Esophagus (tissue), 2 donors: ENCODE data around the gene DNHD1. TPM values are rescaled to one million over a fixed set of nuclear protein-coding genes. Genes with fewer than 3 reads are reported as not detected.

Experiments used
- H3K27ac ChIP-seq, 2 donors: one replicate each; pipeline ENCODE4 v1.5.1; 2013; ENCODE audit warnings: low read depth in 2 of 2, mild to moderate bottlenecking in 2 of 2, inconsistent platforms in 1 of 2, low read length in 1 of 2, moderate library complexity in 1 of 2
- H3K27me3 ChIP-seq, 2 donors: one replicate each; pipeline ENCODE4 v1.6.1; 2013; ENCODE audit warnings: low read length in 2 of 2, control low read depth in 1 of 2, mild to moderate bottlenecking in 1 of 2; ENCODE audit not compliant: insufficient read depth in 2 of 2, control insufficient read depth in 1 of 2
- H3K36me3 ChIP-seq, 2 donors: one replicate each; pipeline ENCODE4 v1.6.1; 2013; ENCODE audit warnings: low read length in 1 of 2; ENCODE audit not compliant: control insufficient read depth in 2 of 2, insufficient read depth in 2 of 2
- H3K4me1 ChIP-seq, 2 donors: one replicate each; pipeline ENCODE4 v1.6.1; 2013; ENCODE audit warnings: low read length in 1 of 2; ENCODE audit not compliant: control insufficient read depth in 2 of 2, insufficient read depth in 2 of 2
- H3K4me3 ChIP-seq, 2 donors: one replicate each; pipeline ENCODE4 v1.5.1; 2013; ENCODE audit warnings: low read length in 2 of 2, mild to moderate bottlenecking in 2 of 2, low read depth in 1 of 2, moderate library complexity in 1 of 2
- H3K9me3 ChIP-seq, 2 donors: one replicate each; pipeline ENCODE4 v1.6.1; 2013; ENCODE audit warnings: mild to moderate bottlenecking in 2 of 2, low read depth in 1 of 2, low read length in 1 of 2, moderate library complexity in 1 of 2; ENCODE audit not compliant: control insufficient read depth in 2 of 2, insufficient read depth in 1 of 2
- WGBS, 2 donors: extraction: QIAGEN DNeasy Blood & Tissue Kit; methylation state at CpG; one replicate each; pipeline ENCODE4 v1.1.7; 2013; 5-methylcytosine and 5-hydroxymethylcytosine counted together
- polyA plus RNA-seq, 2 donors: library from polyadenylated mRNA; stranded (reverse); fragments of 200-250 nt; gene quantifications; one replicate each; pipeline ENCODE4 v1.2.3, GENCODE V29; 2013
- donor health status: healthy with polysubstance abuse.
- donor health status: Bipolar disorder and iron deficiency.

The DNHD1 gene
- polyA plus RNA-seq, 2 donors = 2.0 to 7.2 TPM

DNA sequence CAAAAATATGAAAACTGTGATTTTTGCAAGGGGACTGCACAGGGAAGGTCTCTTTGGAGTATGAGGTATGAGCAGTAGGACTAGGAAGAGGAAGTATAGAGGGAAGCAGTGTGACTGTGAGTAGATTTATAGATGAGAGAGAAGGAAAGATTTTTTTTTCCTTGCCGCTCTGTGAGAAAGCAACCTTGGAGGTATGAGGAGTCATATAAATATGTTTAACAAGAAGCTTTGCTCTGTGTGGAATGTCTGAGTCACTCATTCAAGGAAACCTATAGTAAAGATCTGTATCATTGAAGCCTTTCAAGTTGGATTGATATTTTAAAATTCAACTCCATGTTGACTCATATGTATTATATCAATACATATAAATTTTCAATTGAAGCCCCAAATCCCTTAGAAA lies 26.2 kb downstream of the DNHD1 start:
- H3K4me1 ChIP-seq = no peaks in the 10 kb centered on the region
- no peaks in the 10 kb centered on the region for H3K9me3 ChIP-seq
- H3K4me3 ChIP-seq = no peak overlapping the region
- no peaks in the 10 kb centered on the region for H3K27me3 ChIP-seq
- peaks cover 4 to 8% of the 10 kb centered on the region in 2 donors for H3K36me3 ChIP-seq
- 45 to 60% methylated on average over 1 of the region's 1 CpG for WGBS, 2 donors
- no peak overlapping the region for H3K27ac ChIP-seq

DNA sequence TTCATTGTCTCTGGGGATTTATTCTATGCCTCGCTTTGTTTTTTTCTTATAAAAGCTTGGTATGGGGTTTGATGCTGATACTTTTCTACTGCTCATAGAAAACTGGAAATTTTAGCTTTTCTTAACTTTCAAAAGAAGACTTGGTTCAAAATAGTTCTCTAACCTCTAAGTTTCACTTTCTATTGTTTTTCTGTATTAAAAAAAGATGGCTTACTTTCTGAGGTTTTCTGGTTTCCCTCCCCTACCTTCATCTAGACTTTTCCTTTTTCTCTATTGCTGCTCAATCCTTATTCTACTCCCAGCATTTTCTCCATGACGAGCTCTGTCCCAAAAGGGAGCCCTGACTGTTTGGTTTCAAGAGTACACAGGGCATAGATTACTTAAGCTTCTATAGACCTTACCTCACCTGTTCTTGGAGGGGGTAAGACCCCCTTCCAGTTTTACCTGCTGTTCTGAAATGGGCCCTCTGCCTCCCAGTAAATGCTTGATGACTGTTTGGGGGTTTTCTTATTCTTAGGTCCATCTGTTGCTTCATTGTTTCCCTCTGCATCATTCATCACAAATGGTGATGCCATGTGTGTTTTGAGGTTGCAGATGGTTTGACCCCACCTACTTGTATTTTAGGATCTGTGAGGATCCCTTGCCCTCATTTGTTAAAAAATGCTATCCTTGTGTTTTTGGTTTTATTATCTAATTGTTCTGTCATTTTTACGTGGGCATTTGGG lies 29.5 kb downstream of the DNHD1 start:
- peaks cover 0 to 4% of the 10 kb centered on the region in 2 donors for H3K36me3 ChIP-seq
- no peaks in the 10 kb centered on the region for H3K9me3 ChIP-seq
- no peak overlapping the region for H3K27ac ChIP-seq
- H3K27me3 ChIP-seq = no peaks in the 10 kb centered on the region
- no peak overlapping the region for H3K4me3 ChIP-seq
- H3K4me1 ChIP-seq = no peaks in the 10 kb centered on the region
- WGBS, 2 donors = 81% methylated on average over 3 of the region's 3 CpGs

- no peak overlapping the region for H3K4me3 ChIP-seq
- H3K36me3 ChIP-seq = peaks cover 0 to 11% of the 10 kb centered on the region in 2 donors
- no peaks in the 10 kb centered on the region for H3K9me3 ChIP-seq
- H3K27ac ChIP-seq = no peak overlapping the region
- 93 to 95% methylated on average over 2 of the region's 2 CpGs for WGBS, 2 donors
- no peaks in the 10 kb centered on the region for H3K27me3 ChIP-seq
- no peaks in the 10 kb centered on the region for H3K4me1 ChIP-seq
These were observed 32.2 kb downstream of the DNHD1 start for GRCh38 chr11:6529266-6529665.

GRCh38 chr11:6530848-6531247 lies 33.8 kb downstream of the DNHD1 start:
- Histone ChIP-seq H3K27me3 (no peaks in the 10 kb centered on the region), H3K9me3 (no peaks in the 10 kb centered on the region), H3K27ac (no peak overlapping the region), H3K4me3 (no peak overlapping the region), H3K4me1 (no peaks in the 10 kb centered on the region), H3K36me3 (peaks cover 0 to 11% of the 10 kb centered on the region in 2 donors)
- 91 to 94% methylated on average over 2 of the region's 2 CpGs for WGBS, 2 donors

DNA sequence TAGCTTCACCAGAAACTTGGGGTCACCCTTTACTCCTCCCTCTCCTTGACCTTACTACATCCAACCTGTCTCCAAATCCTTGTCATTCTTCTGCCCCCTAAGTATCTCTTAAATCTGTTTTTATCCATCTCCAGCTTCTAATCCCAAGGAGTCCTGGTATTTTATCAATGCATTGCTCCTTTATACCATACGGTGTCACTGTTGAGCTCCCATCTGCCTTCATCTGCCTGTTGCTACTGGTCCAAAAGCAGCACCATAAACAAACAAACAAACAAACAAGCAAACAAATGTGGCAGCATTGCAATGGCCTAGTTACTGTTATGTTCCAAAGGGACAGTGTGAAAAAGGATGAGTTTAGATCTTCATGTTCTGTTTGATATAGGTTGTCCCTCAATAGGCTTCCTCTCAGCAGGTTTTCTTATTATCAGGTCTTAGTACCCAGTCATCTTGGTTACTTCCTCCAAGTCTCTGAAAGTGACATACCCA lies 34.2 kb downstream of the DNHD1 start:
- Histone ChIP-seq H3K27me3 (no peaks in the 10 kb centered on the region), H3K27ac (no peak overlapping the region), H3K9me3 (no peaks in the 10 kb centered on the region), H3K4me1 (no peaks in the 10 kb centered on the region), H3K36me3 (peaks cover 0 to 11% of the 10 kb centered on the region in 2 donors), H3K4me3 (no peak overlapping the region)
- WGBS, 2 donors = 0 to 4% methylated on average over 1 of the region's 1 CpG

DNA sequence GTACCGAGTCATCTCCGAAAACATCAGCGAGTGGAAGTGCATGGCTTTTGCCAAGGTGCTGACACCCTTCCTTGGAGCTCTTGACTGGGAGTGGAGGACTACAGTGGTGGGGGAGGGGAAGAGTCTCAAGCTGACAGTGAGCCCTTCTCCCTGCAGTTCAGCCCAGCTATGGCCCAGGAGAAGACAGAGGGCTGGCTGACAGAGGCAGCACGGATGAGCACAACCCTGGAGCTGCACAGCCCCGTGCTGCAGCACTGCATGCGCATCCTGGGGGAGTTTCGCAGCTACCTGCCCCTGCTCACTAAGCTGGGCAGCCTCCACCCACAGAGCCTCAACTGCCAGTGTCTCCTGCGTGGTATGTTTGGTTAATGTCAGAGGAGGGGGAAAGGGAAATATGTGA lies 41.4 kb downstream of the DNHD1 start:
- H3K9me3 ChIP-seq = no peaks in the 10 kb centered on the region
- no peak overlapping the region for H3K27ac ChIP-seq
- no peaks in the 10 kb centered on the region for H3K27me3 ChIP-seq
- no peak overlapping the region for H3K4me3 ChIP-seq
- no peaks in the 10 kb centered on the region for H3K4me1 ChIP-seq
- peaks cover 0 to 5% of the 10 kb centered on the region in 2 donors for H3K36me3 ChIP-seq
- 78 to 83% methylated on average over 8 of the region's 8 CpGs for WGBS, 2 donors

DNA sequence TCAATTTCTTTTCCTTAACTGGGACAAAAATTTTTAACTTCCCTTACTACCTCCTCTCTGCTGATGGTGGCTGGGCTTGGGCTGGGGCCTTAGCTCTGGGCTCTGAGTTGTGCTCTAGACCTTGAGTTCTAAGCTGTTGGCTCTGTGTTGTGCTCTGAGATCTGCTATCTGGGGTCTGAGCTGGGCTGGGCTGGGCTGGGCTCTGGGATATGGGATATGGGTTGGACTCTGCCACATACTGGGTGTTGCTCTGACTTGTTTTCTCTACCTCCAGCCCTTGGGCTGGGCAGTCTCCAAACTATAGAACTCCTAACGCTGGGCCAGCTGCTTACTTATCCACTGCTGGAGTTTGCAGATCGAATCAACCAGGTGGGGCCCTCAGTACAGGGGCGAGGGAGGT lies 41.9 kb downstream of the DNHD1 start:
- Histone ChIP-seq H3K27ac (no peak overlapping the region), H3K4me3 (no peak overlapping the region), H3K27me3 (no peaks in the 10 kb centered on the region), H3K4me1 (no peaks in the 10 kb centered on the region), H3K36me3 (peaks cover 0 to under 1% of the 10 kb centered on the region in 2 donors), H3K9me3 (no peaks in the 10 kb centered on the region)
- 61 to 71% methylated on average over 3 of the region's 3 CpGs for WGBS, 2 donors

- 92 to 94% methylated on average over 12 of the region's 12 CpGs for WGBS, 2 donors
- Histone ChIP-seq H3K9me3 (no peaks in the 10 kb centered on the region), H3K4me3 (no peak overlapping the region), H3K36me3 (peaks cover 0 to 3% of the 10 kb centered on the region in 2 donors), H3K27me3 (no peaks in the 10 kb centered on the region), H3K27ac (no peak overlapping the region), H3K4me1 (no peaks in the 10 kb centered on the region)
These were observed 42.7 kb downstream of the DNHD1 start for GRCh38 chr11:6539748-6540268.

GRCh38 chr11:6541356-6541755 lies 44.3 kb downstream of the DNHD1 start:
- no peaks in the 10 kb centered on the region for H3K9me3 ChIP-seq
- H3K4me3 ChIP-seq = no peak overlapping the region
- H3K27ac ChIP-seq = no peak overlapping the region
- peaks cover 4 to 8% of the 10 kb centered on the region in 2 donors for H3K36me3 ChIP-seq
- WGBS, 2 donors = 70 to 89% methylated on average over 4 of the region's 4 CpGs
- H3K4me1 ChIP-seq = no peaks in the 10 kb centered on the region
- no peaks in the 10 kb centered on the region for H3K27me3 ChIP-seq

GRCh38 chr11:6542727-6543126 lies 45.6 kb downstream of the DNHD1 start:
- H3K4me3 ChIP-seq = no peak overlapping the region
- no peaks in the 10 kb centered on the region for H3K27me3 ChIP-seq
- H3K9me3 ChIP-seq = no peaks in the 10 kb centered on the region
- WGBS, 2 donors = 41 to 49% methylated on average over 2 of the region's 2 CpGs
- H3K27ac ChIP-seq = no peak overlapping the region
- H3K4me1 ChIP-seq = peaks cover 0 to 3% of the 10 kb centered on the region in 2 donors
- peaks cover 4 to 12% of the 10 kb centered on the region in 2 donors for H3K36me3 ChIP-seq
